NCI-H2171 treated with DMSO at 0.1 percent for 48 hours (cell line): ENCODE data around the gene SLC9A3.

Experiments
- DNase-seq: peaks from one replicate; lab custom pipeline; 2025; lab: John Stamatoyannopoulos, UW

Gene SLC9A3

DNA sequence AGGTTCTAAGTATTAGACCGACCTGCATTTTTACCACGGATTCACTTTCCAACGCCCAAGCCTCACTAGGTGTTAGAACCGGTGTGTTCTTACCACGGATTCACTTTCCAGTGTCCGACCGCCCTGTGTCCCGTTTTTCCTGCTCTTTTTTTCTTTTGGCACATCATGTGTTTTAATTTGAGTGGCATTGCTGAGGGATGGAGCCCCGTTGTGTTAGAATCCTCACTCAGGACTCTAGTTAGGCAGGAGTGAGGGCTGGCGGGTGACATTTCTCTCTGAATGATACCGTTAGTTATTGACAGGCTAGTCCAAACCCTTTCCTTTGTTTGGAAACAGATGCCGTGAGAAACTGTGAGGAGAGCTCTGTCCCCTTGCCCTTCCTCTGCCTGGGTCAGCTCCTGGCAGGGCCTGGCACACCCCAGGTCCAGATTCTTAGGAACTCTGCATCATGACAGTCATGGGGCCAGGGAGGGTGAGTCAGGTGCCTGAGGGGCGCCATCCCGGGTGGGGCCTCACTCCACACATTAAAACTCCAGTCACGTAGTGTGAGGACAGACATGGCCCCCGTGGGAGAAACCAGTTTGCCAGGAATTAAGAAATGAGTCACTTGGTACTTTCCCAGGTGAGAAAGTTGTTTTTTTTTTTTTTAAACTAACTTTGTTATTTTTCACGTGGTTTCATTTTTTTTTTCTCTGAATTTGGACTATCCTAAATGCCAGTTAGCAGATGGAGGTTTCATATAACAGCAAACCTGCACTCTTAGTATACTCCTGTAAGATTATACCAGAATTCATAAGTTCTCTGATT lies 65.5 kb downstream of the SLC9A3 start:
- no peak for DNase-seq

DNA sequence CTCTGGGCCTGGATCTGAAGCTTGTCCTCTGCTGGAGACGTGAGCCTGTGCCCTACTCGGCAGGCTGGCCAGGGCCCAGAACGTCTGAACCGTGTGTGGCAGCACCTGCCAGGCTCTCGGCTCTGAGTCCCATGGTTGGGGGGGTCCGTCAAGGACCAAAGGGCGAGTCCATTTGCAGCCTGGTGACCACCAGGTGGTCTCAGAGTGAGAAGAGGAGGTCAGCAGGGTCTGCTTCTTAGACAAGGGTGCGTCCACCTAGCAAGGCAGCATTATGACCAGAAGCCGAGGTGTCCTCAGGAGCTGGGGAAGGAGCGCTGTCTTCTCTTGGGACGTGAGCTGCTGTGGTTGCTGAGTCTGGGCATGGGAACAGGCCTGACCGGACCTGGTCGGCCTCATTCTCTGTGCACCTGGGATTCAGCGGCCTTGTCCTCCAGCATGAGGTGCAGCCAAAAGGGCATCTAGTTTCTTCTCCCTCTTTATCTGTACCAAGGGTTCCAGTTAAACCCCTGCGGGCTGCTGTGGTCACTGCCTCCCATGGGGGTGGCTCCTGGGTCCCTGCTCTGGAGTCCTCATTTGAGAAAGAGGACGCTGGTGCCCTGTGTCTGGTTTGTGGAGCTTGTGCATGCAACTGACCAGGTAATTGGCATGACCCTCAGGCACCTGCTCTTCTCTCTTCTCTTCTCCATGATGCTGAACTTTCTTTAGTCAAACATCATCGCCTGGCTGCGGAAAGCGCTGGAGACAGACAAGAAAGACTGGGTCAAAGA lies 66.9 kb downstream of the SLC9A3 start:
- no peak for DNase-seq

DNA sequence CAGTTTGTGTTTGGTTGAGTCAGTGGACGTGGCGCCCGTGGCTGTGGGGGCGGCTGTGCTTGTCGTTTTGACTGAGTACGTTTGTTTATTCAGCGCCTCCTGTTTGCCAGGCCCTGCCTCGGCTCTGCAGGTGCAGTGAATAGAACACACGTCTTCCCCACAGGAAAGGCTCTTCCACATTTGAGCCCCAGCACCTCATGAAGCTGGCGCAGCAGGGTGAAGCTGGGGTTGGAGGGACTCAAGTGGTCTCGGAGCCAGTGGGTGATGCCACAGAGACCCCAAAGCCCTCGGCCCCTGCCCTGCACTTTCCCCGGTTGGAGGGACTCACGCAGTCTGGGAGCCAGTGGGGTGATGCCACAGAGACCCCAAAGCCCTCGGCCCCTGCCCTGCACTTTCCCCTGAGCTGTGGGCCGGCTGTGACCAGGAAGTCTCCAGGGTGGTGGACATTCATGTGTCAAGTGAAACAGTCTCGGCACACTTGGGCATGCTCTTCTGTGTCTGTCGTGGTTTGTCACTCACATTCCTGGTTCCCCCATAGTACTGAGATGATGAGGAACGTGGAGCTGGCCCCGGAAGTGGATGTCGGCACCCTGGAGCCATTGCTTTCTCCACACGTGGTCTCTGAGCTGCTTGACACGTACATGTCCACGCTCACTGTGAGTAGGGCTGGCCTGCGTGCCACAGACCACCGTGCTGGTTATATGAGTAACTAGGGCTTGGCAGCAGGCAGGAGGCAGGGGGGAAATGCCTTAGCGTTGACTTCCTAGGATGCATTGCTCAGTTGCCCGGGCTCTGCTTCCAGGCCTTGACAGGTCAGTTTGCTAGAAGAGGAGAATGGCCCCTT lies 67.7 kb downstream of the SLC9A3 start:
- DNase-seq, result no peak

DNA sequence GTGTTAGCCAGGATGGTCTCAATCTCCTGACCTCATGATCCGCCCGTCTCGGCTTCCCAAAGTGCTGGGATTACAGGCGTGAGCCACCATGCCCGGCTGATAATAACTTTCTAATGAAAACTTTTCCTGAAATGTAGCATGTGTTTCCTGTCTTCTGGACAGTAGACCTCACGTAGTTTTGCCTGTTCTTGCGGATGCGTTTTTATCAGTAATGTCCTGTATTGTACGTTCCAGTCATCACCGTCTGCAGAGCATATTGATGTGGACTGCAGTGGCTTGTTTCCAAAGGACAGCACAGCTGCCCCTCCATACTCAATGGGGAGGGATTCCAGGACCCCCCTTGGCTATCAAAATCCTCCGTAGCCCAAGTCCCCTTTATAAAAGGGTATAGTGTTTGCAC lies 68.4 kb downstream of the SLC9A3 start:
- no peak for DNase-seq

DNA sequence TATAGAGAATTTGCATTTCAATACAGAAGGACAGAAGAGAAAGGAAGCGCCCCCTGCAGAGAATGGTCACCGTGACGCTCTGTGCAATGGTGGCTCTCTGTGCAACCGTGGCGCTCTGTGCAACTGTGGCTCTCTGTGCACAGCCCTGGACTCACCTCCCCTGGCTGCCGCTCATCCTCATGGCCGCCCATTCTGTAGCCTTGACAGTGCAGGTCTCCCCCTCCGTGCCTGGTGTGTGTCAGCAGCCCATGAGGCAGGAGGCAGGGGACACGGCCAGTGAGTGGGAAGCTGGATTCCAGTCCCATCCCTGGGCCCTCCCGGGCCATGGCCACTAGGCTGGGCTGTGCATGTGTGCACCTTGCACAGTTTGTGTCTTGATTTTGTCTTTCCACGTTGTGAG lies 69.3 kb downstream of the SLC9A3 start:
- no peak for DNase-seq

DNA sequence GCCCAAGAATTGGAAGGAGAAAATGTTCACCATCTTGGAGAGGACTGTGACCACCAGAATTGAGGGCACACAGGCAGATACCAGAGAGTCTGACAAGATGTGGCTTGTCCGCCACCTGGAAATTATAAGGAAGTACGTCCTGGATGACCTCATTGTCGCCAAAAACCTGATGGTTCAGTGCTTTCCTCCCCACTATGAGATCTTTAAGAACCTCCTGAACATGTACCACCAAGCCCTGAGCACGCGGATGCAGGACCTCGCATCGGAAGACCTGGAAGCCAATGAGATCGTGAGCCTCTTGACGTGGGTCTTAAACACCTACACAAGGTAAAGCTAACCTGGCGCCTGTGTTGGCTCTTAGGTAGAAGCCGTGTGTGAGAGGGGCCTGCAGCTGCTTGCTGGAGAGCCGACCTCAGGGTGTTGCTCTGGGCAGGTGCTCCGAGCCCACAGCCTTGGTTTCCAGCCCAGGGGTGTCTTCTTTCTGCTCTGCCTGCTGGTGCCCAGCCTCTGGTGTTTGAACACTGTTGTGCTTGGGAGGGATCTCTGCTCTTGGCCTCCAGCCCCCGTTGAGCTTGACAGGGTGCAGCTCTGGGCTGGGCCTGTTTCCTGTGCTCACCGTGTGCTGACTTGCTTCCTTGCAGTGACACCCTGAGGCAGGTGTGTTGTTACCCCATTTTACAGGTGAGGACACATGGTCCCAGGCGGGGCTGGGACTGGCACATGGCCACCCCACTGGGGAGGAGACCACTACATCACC lies 70.3 kb downstream of the SLC9A3 start:
- DNase-seq, result no peak

DNA sequence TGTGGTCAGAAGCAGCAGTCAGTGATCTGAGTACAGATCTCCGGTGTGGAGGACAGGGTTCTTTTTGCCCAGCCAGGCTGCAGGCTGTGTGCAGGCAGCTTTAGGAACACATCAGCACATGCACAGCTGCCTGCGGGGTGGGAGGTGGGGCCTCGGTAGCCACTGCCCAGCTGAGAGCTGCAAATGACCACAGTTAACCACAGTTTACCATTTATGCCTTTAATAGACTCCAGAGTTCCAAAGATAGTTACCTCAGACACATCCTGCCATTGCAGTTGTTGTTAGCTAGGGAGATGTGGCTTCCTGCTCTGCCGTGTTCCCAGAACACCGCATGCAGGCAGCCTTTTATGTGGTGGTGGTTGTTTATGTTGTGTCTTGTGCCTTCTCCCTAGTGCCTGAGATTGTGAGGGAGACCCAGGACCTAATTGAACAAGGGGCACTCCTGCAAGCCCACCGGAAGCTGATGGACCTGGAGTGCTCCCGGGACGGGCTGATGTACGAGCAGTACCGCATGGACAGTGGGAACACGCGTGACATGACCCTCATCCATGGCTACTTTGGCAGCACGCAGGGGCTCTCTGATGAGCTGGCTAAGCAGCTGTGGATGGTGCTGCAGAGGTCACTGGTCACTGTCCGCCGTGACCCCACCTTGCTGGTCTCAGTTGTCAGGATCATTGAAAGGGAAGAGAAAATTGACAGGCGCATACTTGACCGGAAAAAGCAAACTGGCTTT lies 71.1 kb downstream of the SLC9A3 start:
- DNase-seq, result no peak

DNA sequence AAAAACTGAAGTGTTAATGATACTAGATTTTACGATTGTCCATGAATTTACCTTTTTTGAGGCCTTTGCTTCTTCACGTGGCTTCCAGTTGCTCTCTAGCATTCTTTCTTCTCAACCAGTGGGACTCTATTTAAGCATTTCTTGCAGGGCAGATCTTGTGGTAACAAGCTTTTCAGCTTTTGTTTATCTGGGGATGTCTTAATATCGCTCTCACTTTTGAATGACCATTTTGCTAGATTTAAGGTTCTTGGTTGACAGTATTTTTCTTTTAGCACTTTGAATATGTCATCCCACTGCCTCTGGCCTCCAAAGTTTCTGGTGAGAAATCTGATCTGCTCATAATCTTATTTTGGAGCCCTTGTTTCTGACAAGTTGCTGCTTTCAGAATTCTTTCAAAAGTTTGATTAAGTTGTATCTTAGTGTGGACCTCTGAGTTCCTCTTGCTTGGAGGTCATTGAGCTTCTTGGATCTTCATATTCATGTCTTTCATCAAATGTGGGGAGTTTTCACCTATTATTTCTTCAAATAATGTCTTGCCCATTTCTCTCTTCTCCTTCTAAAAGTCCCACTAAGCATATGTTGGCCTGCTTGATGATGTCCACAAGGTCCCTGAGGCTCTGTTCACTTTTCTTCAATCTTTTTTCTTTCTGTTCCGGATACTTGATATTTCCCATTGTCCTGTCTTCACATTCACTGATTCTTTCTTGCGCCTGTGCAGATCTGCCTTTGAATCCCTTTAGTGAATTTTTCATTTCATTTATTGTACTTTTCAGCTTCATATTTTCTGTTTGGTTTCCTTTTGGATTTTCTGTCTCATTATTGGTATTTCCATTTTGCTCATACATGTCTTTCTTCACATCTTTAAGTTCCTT lies 72.4 kb downstream of the SLC9A3 start:
- peak; percentile 11 for DNase-seq

DNA sequence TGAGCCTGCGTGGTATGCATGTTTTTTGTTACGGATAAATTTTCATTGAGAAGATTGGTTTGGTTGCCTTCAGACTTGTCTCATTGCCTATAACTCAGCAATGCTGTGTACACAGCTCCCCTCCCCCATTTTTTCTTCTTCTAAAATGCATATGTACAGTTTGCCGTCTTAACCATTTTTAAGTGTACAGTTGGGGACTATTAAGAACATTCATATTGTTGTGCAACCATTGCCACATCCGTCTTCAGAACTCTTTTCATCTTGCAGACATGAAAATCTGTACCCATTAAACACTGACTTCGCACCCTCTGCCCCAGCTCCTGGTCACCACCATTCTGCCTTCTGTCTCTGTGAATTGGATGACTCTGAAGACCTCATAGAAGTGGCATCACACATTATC lies 75.1 kb downstream of the SLC9A3 start:
- DNase-seq, result no peak

DNA sequence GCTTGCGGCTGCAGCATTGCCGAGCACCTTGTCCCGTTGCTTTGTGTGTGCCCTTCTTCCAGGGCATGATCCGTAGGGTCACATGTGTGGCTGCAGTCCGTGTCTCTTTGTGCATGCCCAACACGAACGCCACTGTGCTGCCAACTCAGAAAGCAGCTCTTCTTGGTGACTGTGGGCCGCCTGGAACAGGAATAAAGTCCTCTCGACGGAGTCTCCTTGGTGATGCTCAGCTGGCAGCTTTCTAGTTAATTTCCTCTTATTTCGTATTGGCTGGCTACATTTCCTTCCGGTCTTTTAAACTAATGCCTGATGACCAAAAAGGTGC lies 75.5 kb downstream of the SLC9A3 start:
- DNase-seq, result no peak

DNA sequence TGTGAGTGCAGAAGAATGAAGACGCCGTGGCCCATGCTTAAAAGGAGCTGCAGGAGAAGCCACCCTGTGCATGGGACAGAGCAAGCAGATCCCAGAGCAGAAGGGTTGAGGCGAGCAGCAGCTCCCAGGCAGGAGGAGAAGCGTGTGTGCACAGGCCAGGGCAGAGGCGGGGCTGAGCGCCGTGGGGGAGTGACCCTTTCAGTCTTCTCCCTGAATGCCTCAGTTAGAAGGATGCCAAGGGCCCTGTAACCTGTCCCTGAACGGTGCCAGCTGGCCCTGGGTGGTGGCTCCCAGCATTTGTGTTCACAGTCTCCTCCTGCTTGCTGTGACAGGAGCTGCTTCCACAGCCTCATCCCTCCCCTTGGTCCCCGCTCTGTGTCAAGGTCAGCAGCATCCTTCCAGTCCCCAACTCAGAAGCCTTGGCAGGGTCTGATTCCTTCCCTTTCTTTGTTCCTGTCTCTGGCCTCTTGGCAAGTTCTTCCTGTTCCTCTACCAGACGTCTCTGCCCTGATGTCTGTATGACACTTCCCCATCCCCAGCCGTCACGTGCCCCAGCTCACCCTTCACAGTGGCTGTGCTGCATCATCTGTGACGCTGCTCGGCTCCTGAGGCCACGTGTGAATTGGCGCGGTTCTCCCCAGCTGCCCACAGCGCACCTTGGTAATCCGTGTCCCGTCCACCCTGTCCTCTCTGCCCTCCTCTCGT lies 76.0 kb downstream of the SLC9A3 start:
- no peak for DNase-seq

DNA sequence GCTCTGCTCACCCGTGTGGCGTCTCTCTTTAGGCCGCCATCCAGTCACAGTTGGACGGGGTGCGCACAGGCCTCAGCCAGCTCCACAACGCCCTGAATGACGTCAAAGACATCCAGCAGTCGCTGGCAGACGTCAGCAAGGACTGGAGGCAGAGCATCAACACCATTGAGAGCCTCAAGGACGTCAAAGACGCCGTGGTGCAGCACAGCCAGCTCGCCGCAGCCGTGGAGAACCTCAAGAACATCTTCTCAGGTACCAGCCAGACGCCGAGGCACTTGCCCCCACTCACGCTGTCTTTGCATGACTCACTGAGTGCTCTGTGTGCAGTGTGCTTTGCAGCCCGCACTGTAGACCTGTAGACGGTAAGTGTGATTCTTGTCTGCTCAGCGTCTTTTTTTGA lies 76.7 kb downstream of the SLC9A3 start:
- no peak for DNase-seq

DNA sequence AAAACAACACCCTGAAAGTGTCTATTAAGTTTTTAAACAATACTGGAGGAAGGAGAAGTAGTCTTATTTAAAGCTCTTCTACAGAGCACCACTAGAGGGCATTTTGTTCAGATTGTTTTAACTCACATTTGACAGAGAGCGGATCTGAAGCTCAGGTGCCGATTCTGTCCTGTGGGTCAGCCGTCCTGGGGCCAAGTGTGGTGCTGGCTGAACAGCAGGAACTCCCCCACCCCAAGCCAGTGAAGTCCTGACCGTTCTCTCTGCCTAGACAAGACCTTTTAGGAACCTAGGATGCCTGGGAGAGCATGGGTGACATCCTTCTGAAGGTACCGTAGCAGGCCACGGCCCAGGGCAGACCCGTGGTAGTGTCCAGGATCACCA lies 77.4 kb downstream of the SLC9A3 start:
- peak; percentile 68 for DNase-seq

DNA sequence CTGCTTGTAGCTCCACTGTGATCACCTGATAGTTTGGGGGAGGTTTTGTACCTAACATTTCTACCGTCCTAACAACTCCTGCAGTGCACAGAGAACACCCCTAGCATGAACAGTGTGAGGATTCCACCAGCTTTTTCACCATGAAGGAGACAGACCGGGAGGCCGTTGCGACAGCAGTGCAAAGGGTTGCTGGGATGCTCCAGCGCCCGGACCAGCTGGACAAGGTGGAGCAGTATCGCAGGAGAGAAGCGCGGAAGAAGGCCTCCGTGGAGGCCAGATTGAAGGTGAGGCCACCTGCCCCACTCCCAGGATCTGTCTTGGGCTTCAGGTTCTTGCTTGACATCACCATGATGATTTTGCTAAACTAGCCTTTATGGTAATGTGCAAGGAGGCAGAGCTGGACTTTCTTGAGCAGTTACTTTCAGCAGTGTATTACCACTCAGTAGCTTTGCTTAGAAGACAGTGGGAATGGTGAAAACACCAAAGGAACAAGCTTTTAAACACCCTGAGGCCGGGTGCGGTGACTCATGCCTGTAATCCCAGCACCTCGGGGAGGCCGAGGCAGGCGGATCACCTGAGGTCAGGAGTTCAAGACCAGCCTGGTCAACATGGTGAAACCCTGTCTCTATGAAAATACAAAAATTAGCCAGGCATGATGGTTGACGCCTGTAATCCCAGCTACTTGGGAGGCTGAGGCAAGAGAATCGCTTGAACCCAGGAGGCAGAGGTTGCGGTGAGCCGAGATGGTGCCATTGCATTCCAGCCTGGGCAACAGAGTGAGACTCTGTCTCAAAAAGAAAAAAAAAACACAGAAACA lies 78.0 kb downstream of the SLC9A3 start:
- DNase-seq, result no peak

DNA sequence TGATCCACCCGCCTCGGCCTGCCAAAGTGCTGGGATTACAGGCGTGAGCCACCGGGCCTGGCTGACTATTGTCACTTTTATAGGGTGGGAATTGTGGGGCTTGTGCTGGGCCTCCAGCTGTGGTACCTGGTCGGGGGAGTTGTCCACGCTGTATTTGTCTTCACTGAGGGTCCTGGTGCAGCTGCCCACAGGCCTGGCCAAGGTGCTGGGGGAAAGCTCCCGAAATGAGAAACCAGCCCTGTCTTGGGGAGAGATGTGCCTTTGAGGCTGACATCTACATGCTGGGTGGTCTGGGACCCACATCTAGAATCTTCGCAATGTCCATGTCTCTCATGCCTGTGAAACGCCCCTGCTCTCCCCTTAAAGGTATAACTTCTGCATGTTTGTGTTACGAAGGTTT lies 78.7 kb downstream of the SLC9A3 start:
- DNase-seq, result no peak

DNA sequence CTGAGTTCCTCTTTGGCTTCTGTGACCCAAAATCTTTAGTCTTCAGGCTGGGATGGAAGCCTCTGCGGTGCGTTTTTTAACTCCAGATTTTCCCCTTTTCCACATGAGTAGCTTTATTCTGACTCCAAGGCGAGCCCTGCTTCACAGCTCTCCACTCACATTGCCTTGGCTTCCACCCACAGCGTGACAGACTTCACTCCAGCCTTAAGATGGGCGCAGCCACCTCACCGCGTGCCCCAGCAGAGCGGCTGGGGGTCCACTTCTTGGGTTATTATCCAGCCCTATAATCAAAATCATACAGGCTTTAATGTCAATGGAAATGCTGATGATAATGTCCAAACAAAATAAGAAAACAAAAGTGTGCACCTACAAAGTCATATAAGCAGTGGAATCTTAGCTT lies 80.0 kb downstream of the SLC9A3 start:
- no peak for DNase-seq

DNA sequence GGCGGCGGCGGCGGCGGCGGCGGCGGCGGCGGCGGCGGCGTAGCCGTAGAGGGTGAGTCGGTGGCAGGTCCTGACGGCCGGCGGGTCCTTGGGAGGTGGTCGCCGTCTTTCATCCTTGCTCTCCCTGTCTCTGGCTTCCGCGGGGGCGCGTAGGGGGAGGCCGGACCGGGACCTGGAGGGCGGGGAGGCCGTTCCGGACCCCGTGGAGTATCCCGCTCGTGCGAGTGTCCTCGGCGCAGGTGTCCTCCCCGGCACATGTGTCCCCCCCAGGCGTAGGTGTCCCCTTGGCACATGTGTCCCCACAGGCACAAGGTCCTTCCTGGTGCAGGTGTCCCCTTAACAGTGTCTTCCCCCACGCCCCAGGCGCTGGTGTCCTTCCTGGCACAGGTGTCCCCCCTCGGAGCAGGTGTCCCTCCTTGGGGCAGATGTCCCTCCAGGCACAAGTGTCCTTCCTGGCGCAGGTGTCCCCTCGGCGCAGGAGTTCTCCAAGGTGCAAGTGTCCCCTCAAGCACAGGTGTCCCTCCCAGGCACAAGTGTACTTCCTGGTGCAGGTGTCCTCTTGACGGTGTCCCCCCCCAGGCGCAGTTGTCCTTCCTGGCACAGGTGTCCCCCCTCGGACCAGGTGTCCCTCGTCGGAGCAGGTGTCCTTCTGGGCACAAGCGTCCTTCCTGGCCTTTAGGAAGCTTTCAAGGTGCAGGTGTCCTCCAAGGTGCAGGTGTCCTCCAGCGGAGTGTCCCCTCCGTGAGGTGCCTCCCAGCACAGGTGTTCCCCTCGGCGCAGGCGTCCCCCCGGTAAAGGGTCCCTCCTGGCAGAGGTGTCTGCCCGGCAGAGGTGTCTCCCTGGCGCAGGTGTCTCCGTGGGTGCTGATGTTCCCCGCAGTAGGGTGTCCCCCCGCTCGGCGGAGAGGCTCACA lies 80.8 kb downstream of the SLC9A3 start:
- DNase-seq, result peak; percentile 18
